Upper lobe of left lung (tissue), 6 donors: ENCODE measurements around the gene CLEC4F. TPM values are rescaled to one million over a fixed set of nuclear protein-coding genes. Genes with fewer than 3 reads are reported as not detected.
A peak's percentile ranks its signal among the peaks of the same experiment; 100 is the strongest.

Experiments used
- ATAC-seq, 2 donors: fragments of 200-7000 bp; cut with Tn5 transposase; one replicate each; pipeline ENCODE4 v1.9.1; 2022; ENCODE audit warnings: mild to moderate bottlenecking in 2 of 2, moderate library complexity in 2 of 2; ENCODE audit not compliant: low FRiP score in 2 of 2
- DNase-seq, 2 donors: peaks; one replicate each; pipeline ENCODE4 v3.0.0-alpha.2; 2019 to 2020
- H3K27ac ChIP-seq, 4 donors: fragments of 200-600 bp; sonication (generic); one replicate each; pipeline ENCODE4 v1.5.1; 2016 to 2019
- H3K27me3 ChIP-seq, 4 donors: fragments of 200-600 bp; sonication (generic); one replicate each; pipeline ENCODE4 v1.5.1; 2017 to 2019
- H3K36me3 ChIP-seq, 4 donors: fragments of 200-600 bp; sonication (generic); one replicate each; pipeline ENCODE4 v1.5.1; 2016 to 2019
- H3K4me1 ChIP-seq, 4 donors: fragments of 200-600 bp; sonication (generic); one replicate each; pipeline ENCODE4 v1.5.1; 2018 to 2019
- H3K4me3 ChIP-seq, 4 donors: fragments of 200-600 bp; sonication (generic); one replicate each; pipeline ENCODE4 v1.5.1; 2017 to 2019; ENCODE audit warnings: mild to moderate bottlenecking in 2 of 4, moderate library complexity in 1 of 4
- H3K9me3 ChIP-seq, 4 donors: fragments of 200-600 bp; sonication (generic); one replicate each; pipeline ENCODE4 v1.5.1; 2018 to 2019
- CTCF ChIP-seq, 6 experiments: fragments of 450-650 bp in 4 of 6; fragments of 200-600 bp in 2 of 6; sonication (generic) in 2 of 6; IDR thresholded peaks; one replicate each; pipeline ENCODE4 v1.5.1; 2016 to 2019; ENCODE audit warnings: antibody characterized with exemption in 6 of 6
- EP300 ChIP-seq, 4 donors: sonication (generic); formaldehyde crosslinking; IDR thresholded peaks; one replicate each; pipeline ENCODE4 v1.5.1; 2017; ENCODE audit warnings: antibody characterized with exemption in 4 of 4, control low read depth in 2 of 4
- POLR2A ChIP-seq, 4 donors: fragments of 450-650 bp; IDR thresholded peaks; one replicate each; pipeline ENCODE4 v1.5.1; 2016 to 2017; ENCODE audit warnings: antibody characterized with exemption in 4 of 4, mild to moderate bottlenecking in 2 of 4
- POLR2AphosphoS5 ChIP-seq, 2 donors: sonication (generic); formaldehyde crosslinking; IDR thresholded peaks; one replicate each; pipeline ENCODE4 v1.5.1; 2017; ENCODE audit warnings: antibody characterized with exemption in 2 of 2
- WGBS, 2 donors: methylation state at CpG; one replicate each; pipeline ENCODE4 v1.1.5; 2017 to 2018; 5-methylcytosine and 5-hydroxymethylcytosine counted together
- total RNA-seq, 6 donors: library from RNA; depleted of rRNA in 4 of 6; stranded (reverse); fragments of >200 nt in 4 of 6; gene quantifications; one replicate each; pipeline versions ENCODE4 v1.1.0 to v1.2.1, GENCODE V29; 2016 to 2021
- donor health status: DM: no; HTN: no; CAD: no; lungs with moderate emphysema.
- donor health status: DM: no; HTN: yes; CAD: no; lungs with severe emphysema.

Gene CLEC4F
- total RNA-seq, 6 donors from 2014 or later, result 0.15 to 1.0 (median 0.57) TPM; not detected in 1

GRCh38 chr2:70854411-70854810 is 34.0 kb upstream of the CLEC4F start:
- TF ChIP-seq POLR2AphosphoS5 (IDR thresholded peaks at IDR 0.05), result no peak
- no peak for TF ChIP-seq EP300 (IDR thresholded peaks at IDR 0.05)
- TF ChIP-seq CTCF (IDR thresholded peaks at IDR 0.05), result no peak
- TF ChIP-seq POLR2A (IDR thresholded peaks at IDR 0.05), result no peak
- WGBS, 2 donors, result 73 to 85% methylated on average over 4 of the region's 4 CpGs
- Histone ChIP-seq H3K4me3 (no peak overlapping the region), H3K9me3 (no peaks in the 10 kb centered on the region), H3K27me3 (no peaks in the 10 kb centered on the region), H3K36me3 (no peaks in the 10 kb centered on the region), H3K4me1 (no peaks in the 10 kb centered on the region), H3K27ac (no peak overlapping the region)
- ATAC-seq, result no peak
- DNase-seq, result no peak

GRCh38 chr2:70852824-70853223 is 32.4 kb upstream of the CLEC4F start:
- DNase-seq (no peak), ATAC-seq (no peak)
- Histone ChIP-seq H3K36me3 (no peaks in the 10 kb centered on the region), H3K4me3 (no peak overlapping the region), H3K9me3 (no peaks in the 10 kb centered on the region), H3K27ac (no peak overlapping the region), H3K4me1 (no peaks in the 10 kb centered on the region), H3K27me3 (no peaks in the 10 kb centered on the region)
- TF ChIP-seq POLR2AphosphoS5 (IDR thresholded peaks at IDR 0.05) (no peak), POLR2A (IDR thresholded peaks at IDR 0.05) (no peak), CTCF (IDR thresholded peaks at IDR 0.05) (no peak), EP300 (IDR thresholded peaks at IDR 0.05) (no peak)
- 78 to 85% methylated on average over 1 of the region's 1 CpG for WGBS, 2 donors

DNA sequence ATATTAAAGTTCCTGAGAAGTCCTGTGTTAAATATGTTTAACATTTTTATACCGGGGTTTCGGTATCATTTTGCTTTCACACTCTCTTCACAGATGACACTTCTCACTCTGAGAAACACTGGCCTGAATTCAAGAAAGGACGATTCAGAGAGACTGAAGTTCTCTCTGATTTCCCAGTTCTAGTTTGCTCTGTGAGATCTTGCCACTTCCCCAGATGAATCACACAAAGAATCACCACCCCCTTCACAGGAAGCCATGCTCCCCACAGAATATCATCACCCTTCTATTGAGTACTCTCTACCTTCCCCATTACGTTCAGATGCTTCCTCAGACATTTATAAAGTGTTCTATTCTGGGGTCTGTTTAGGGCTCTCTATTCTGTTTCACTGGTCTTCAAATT is 31.3 kb upstream of the CLEC4F start:
- DNase-seq, result no peak
- Histone ChIP-seq H3K27me3 (no peaks in the 10 kb centered on the region), H3K36me3 (no peaks in the 10 kb centered on the region), H3K4me3 (no peak overlapping the region), H3K9me3 (no peaks in the 10 kb centered on the region), H3K27ac (no peak overlapping the region), H3K4me1 (no peaks in the 10 kb centered on the region)
- TF ChIP-seq POLR2A (IDR thresholded peaks at IDR 0.05) (no peak), CTCF (IDR thresholded peaks at IDR 0.05) (no peak), EP300 (IDR thresholded peaks at IDR 0.05) (no peak), POLR2AphosphoS5 (IDR thresholded peaks at IDR 0.05) (no peak)
- 49 to 54% methylated on average over 4 of the region's 4 CpGs for WGBS, 2 donors
- peak in 1 of 2 donors; percentile 80 for ATAC-seq

DNA sequence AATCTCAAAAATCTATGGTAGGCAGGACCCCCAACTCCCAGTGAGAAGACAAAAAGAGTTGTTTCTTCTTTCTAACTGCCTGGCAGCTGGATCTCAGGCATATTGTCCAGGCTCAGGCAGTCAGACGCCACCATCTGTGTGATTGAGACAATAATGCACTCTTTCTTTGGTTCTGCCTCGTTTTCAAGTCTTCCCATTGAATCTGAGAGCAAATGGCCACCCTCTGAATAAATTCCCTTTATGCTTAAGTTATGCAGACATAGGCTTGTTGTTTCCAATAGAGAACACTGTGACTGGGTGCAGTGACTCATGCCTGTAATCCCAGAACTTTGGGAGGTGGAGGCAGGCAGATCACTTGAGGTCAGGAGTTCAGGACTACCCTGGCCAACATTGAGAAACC is 30.5 kb upstream of the CLEC4F start:
- DNase-seq (no peak), ATAC-seq (no peak)
- no peak overlapping the region for H3K27ac ChIP-seq
- H3K4me1 ChIP-seq, result no peaks in the 10 kb centered on the region
- TF ChIP-seq CTCF (IDR thresholded peaks at IDR 0.05) (no peak), POLR2AphosphoS5 (IDR thresholded peaks at IDR 0.05) (no peak), EP300 (IDR thresholded peaks at IDR 0.05) (no peak), POLR2A (IDR thresholded peaks at IDR 0.05) (no peak)
- WGBS, 2 donors, result 69 to 84% methylated on average over 1 to 2 of the region's 2 CpGs
- H3K9me3 ChIP-seq, result no peaks in the 10 kb centered on the region
- H3K4me3 ChIP-seq, result no peak overlapping the region
- no peaks in the 10 kb centered on the region for H3K27me3 ChIP-seq
- no peaks in the 10 kb centered on the region for H3K36me3 ChIP-seq

GRCh38 chr2:70842401-70842800 is 22.0 kb upstream of the CLEC4F start:
- H3K27me3 ChIP-seq, result no peaks in the 10 kb centered on the region
- H3K4me3 ChIP-seq, result no peak overlapping the region
- WGBS, 2 donors, result 76 to 87% methylated on average over 7 of the region's 7 CpGs
- no peak for DNase-seq
- no peak for TF ChIP-seq EP300 (IDR thresholded peaks at IDR 0.05)
- TF ChIP-seq CTCF (IDR thresholded peaks at IDR 0.05), result no peak
- H3K4me1 ChIP-seq, result no peaks in the 10 kb centered on the region
- ATAC-seq, result no peak
- no peaks in the 10 kb centered on the region for H3K9me3 ChIP-seq
- H3K36me3 ChIP-seq, result no peaks in the 10 kb centered on the region
- no peak overlapping the region for H3K27ac ChIP-seq
